ENCODE data around the gene RAD52.

The RAD52 gene

GRCh38 chr12:915090-915489 lies 34.4 kb downstream of the RAD52 start:
- no peak overlapping the region for H3K27ac ChIP-seq (ENCODE audit: low read length)
- no peaks in the 10 kb centered on the region for H3K9me2 ChIP-seq (replicated peaks; ENCODE audit: insufficient read depth, low read length)
- no peaks in the 10 kb centered on the region for H3K79me2 ChIP-seq (ENCODE audit: low read length)
- peaks cover 8% of the 10 kb centered on the region; the same call in 1 of the 2 replicates for H3K36me3 ChIP-seq (replicated peaks; ENCODE audit: insufficient read depth, low read length)
- no peak overlapping the region for H3K4me2 ChIP-seq (ENCODE audit: low read depth, low read length)
- no peak overlapping the region for H3K9ac ChIP-seq (ENCODE audit: low read length)
- no peaks in the 10 kb centered on the region for H3K27me3 ChIP-seq (replicated peaks; ENCODE audit: insufficient read depth, low read length)
- no peaks in the 10 kb centered on the region for H4K20me1 ChIP-seq (ENCODE audit: insufficient read depth, low read length)
- H3K9me3 ChIP-seq (replicated peaks; ENCODE audit: insufficient read depth, low read length): no peaks in the 10 kb centered on the region
- no peaks in the 10 kb centered on the region for H3K4me1 ChIP-seq (ENCODE audit: low read length)
- H3F3A ChIP-seq (ENCODE audit: insufficient read depth, low read length): no peaks in the 10 kb centered on the region
- peak; percentile 40 for DNase-seq
- TF ChIP-seq EZH2phosphoT487 (IDR thresholded peaks at IDR 0.05; ENCODE audit: low read length) (no peak), EZH2 (optimal IDR thresholded peaks at IDR 0.05; ENCODE audit: low read depth, low read length) (no peak), CTCF (IDR thresholded peaks at IDR 0.05; ENCODE audit: low read length) (no peak)
- no peak overlapping the region for H2AFZ ChIP-seq (ENCODE audit: low read length)
- no peak overlapping the region for H3K4me3 ChIP-seq (ENCODE audit: low read length)

- H3K9me2 ChIP-seq (replicated peaks; ENCODE audit: insufficient read depth, low read length): no peaks in the 10 kb centered on the region
- H3K9me3 ChIP-seq (replicated peaks; ENCODE audit: insufficient read depth, low read length): no peaks in the 10 kb centered on the region
- H3K4me3 ChIP-seq (ENCODE audit: low read length): no peak overlapping the region
- H3K79me2 ChIP-seq (ENCODE audit: low read length): no peaks in the 10 kb centered on the region
- no peaks in the 10 kb centered on the region for H3F3A ChIP-seq (ENCODE audit: insufficient read depth, low read length)
- TF ChIP-seq EZH2 (optimal IDR thresholded peaks at IDR 0.05; ENCODE audit: low read depth, low read length) (no peak), CTCF (IDR thresholded peaks at IDR 0.05; ENCODE audit: low read length) (no peak), EZH2phosphoT487 (IDR thresholded peaks at IDR 0.05; ENCODE audit: low read length) (no peak)
- no peak overlapping the region for H3K9ac ChIP-seq (ENCODE audit: low read length)
- H3K27ac ChIP-seq (ENCODE audit: low read length): no peak overlapping the region
- no peak overlapping the region for H3K4me2 ChIP-seq (ENCODE audit: low read depth, low read length)
- H3K4me1 ChIP-seq (ENCODE audit: low read length): no peaks in the 10 kb centered on the region
- no peaks in the 10 kb centered on the region for H4K20me1 ChIP-seq (ENCODE audit: insufficient read depth, low read length)
- H3K36me3 ChIP-seq (replicated peaks; ENCODE audit: insufficient read depth, low read length): peaks cover 10% of the 10 kb centered on the region; the same call in 1 of the 2 replicates
- no peaks in the 10 kb centered on the region for H3K27me3 ChIP-seq (replicated peaks; ENCODE audit: insufficient read depth, low read length)
- DNase-seq: no peak
- H2AFZ ChIP-seq (ENCODE audit: low read length): no peak overlapping the region
These were observed 35.4 kb downstream of the RAD52 start for GRCh38 chr12:913919-914698.

GRCh38 chr12:912466-913235 lies 36.8 kb downstream of the RAD52 start:
- no peak overlapping the region for H3K4me3 ChIP-seq (ENCODE audit: low read length)
- H4K20me1 ChIP-seq (ENCODE audit: insufficient read depth, low read length): no peaks in the 10 kb centered on the region
- H3K27ac ChIP-seq (ENCODE audit: low read length): no peak overlapping the region
- no peaks in the 10 kb centered on the region for H3K9me2 ChIP-seq (replicated peaks; ENCODE audit: insufficient read depth, low read length)
- no peak for DNase-seq
- no peak overlapping the region for H3K9ac ChIP-seq (ENCODE audit: low read length)
- H3K4me1 ChIP-seq (ENCODE audit: low read length): no peaks in the 10 kb centered on the region
- H3F3A ChIP-seq (ENCODE audit: insufficient read depth, low read length): no peaks in the 10 kb centered on the region
- peaks cover 10% of the 10 kb centered on the region; the same call in 1 of the 2 replicates for H3K36me3 ChIP-seq (replicated peaks; ENCODE audit: insufficient read depth, low read length)
- no peak overlapping the region for H2AFZ ChIP-seq (ENCODE audit: low read length)
- H3K4me2 ChIP-seq (ENCODE audit: low read depth, low read length): no peak overlapping the region
- no peaks in the 10 kb centered on the region for H3K79me2 ChIP-seq (ENCODE audit: low read length)
- TF ChIP-seq EZH2 (optimal IDR thresholded peaks at IDR 0.05; ENCODE audit: low read depth, low read length) (no peak), CTCF (IDR thresholded peaks at IDR 0.05; ENCODE audit: low read length) (no peak), EZH2phosphoT487 (IDR thresholded peaks at IDR 0.05; ENCODE audit: low read length) (no peak)
- H3K9me3 ChIP-seq (replicated peaks; ENCODE audit: insufficient read depth, low read length): no peaks in the 10 kb centered on the region
- no peaks in the 10 kb centered on the region for H3K27me3 ChIP-seq (replicated peaks; ENCODE audit: insufficient read depth, low read length)
